GM20000 (cell line): ENCODE results near the gene AGO4.
"Not testable (repeated sequence)": the region's sequence is repeated elsewhere in the genome, so short reads cannot be mapped to it uniquely, and the experiment has no call there.

Source experiments
- DNase-seq: peaks from one replicate; pipeline ENCODE4 v3.0.0; 2012; ENCODE audit warnings: low spot score
- CTCF ChIP-seq: IDR thresholded peaks from 2 replicates; pipeline ENCODE4 v1.5.1; 2012; ENCODE audit warnings: mild to moderate bottlenecking, control low read depth; ENCODE audit errors: extremely low read depth, missing control alignments

The AGO4 gene

GRCh38 chr1:35860696-35861095, 52.9 kb downstream of the AGO4 start:
- DNase-seq, result no peak
- TF ChIP-seq CTCF, result no peak

- no peak for DNase-seq
- no peak for TF ChIP-seq CTCF
These were observed 55.3 kb downstream of the AGO4 start for GRCh38 chr1:35863136-35863535.

- TF ChIP-seq CTCF, result no peak
- DNase-seq, result no peak
These were observed 56.2 kb downstream of the AGO4 start for GRCh38 chr1:35863881-35864625.

GRCh38 chr1:35864813-35865212, 57.0 kb downstream of the AGO4 start:
- DNase-seq, result no peak
- no peak for TF ChIP-seq CTCF

- no peak for TF ChIP-seq CTCF
- DNase-seq, result no peak
These were observed 59.2 kb downstream of the AGO4 start for GRCh38 chr1:35866991-35867390.

- DNase-seq, result not testable (repeated sequence)
These were observed 61.6 kb downstream of the AGO4 start for GRCh38 chr1:35869245-35869950.

GRCh38 chr1:35870651-35871309, 63.0 kb downstream of the AGO4 start:
- TF ChIP-seq CTCF, result no peak
- DNase-seq, result no peak
